Measurements from ENCODE around the gene CFAP410. TPM values are rescaled to one million over a fixed set of nuclear protein-coding genes. Genes with fewer than 3 reads are reported as not detected.

Gene CFAP410
- total and polyA plus RNA-seq, 5 donors: 13.2 to 19.8 (median 16.8) TPM

DNA sequence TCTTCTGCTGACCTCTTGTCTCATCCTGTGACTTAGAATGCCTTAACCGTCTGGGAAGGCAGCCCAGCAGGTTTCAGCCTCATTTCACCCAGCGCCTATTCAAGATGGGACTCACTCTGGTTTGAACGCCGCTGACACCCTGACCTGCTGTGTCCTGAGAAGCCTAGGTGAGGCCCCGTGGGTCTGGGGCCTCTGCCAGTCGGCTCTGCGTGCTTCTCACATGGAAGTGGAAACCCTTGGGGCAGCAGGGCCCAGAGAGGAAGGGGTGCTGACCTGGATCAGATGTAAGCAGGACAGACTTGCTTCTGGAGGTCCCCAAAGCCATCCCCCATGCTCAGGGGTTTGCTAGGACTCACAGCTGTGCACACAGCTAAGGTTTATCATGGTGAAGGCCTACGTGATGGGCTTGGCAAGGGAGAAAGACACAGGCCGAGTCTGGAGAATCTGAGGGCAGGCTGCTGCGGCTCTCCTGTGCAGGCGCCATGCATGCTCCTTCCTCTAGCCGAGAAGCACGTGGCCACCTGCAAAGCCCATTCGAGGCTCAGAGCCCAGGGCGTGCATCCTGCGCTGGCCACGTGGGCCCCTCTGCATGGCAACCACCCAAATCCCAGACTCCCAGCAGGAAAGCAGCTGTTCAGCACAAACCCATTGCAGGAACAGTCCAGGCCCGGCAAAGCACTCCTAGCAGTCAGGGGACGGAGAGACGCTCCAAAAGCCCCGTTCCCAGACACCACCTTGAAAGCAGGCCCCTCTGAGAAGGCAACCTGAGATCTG, 18.1 kb upstream of the CFAP410 start:
- peak in 2 of 3 donors; percentile 21 to 28 for DNase-seq

DNA sequence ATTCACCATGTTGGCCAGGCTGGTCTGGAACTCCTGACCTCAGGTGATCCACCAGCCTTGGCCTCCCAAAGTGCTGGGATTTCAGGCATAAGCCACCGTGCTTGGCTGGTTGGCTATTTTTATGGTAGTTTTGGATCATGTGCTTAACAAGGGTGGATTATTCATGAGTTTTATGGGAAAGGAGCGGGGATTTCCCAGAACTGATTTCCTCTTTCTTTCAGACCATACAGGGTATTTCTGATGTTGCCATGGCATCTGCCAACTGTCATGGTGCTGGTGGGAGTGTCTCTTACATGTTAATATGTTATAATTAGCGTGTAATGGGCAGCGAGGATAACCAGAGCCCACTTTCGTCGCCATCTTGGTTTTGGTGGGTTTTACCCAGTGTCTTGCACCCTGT, 17.4 kb upstream of the CFAP410 start:
- H3K9me3 ChIP-seq (ENCODE audit: control insufficient read depth, low read length): no peaks in the 10 kb centered on the region
- no peaks in the 10 kb centered on the region for H3K27me3 ChIP-seq (ENCODE audit: control insufficient read depth, insufficient read depth)
- intact Hi-C loops (cut with DNase I): no loop called here
- H3K4me3 ChIP-seq (ENCODE audit: low read length): no peak overlapping the region
- DNase-seq: peak in 2 of 3 donors; percentile 7 to 19
- 88% methylated on average over 6 of the region's 6 CpGs for WGBS
- H3K27ac ChIP-seq (ENCODE audit: low read length): no peak overlapping the region
- no peak for ATAC-seq
- no peaks in the 10 kb centered on the region for H3K4me1 ChIP-seq (ENCODE audit: control insufficient read depth, insufficient read depth, low read length)

More for the DNA sequence above, 18.1 kb upstream of the CFAP410 start:
- intact Hi-C loops (cut with DNase I): no loop called here
- no peaks in the 10 kb centered on the region for H3K9me3 ChIP-seq (ENCODE audit: control insufficient read depth, low read length)
- H3K27me3 ChIP-seq (ENCODE audit: control insufficient read depth, insufficient read depth): no peaks in the 10 kb centered on the region
- ATAC-seq: no peak
- no peak overlapping the region for H3K4me3 ChIP-seq (ENCODE audit: low read length)
- no peaks in the 10 kb centered on the region for H3K4me1 ChIP-seq (ENCODE audit: control insufficient read depth, insufficient read depth, low read length)
- H3K27ac ChIP-seq (ENCODE audit: low read length): no peak overlapping the region
- 77% methylated on average over 21 of the region's 21 CpGs for WGBS

DNA sequence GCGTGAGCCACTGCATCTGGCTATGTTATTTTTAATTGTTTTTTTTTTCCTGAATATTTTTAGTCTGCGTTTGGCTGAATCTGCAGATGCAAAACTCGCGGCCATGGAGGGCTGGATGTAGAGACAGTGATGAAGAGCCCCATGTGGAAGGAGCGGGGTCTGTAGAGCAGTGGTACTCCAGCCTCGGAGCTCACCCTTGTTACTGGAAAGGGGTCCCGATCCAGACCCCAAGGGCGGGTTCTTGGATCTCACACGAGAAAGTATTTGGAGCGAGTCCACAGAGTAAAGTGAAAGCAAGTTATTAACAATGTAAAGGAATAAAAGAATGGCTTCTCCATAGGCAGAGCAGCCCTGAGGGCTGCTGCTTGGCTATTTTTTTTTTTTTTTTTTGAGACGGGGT, 17.0 kb upstream of the CFAP410 start:
- Histone ChIP-seq H3K27me3 (ENCODE audit: control insufficient read depth, insufficient read depth) (no peaks in the 10 kb centered on the region), H3K4me1 (ENCODE audit: control insufficient read depth, insufficient read depth, low read length) (no peaks in the 10 kb centered on the region), H3K4me3 (ENCODE audit: low read length) (no peak overlapping the region), H3K9me3 (ENCODE audit: control insufficient read depth, low read length) (no peaks in the 10 kb centered on the region), H3K27ac (ENCODE audit: low read length) (no peak overlapping the region)
- 85% methylated on average over 11 of the region's 11 CpGs for WGBS
- intact Hi-C loops (cut with DNase I): no loop called here
- ATAC-seq (no peak), DNase-seq (peak in 1 of 3 donors; percentile 20)

DNA sequence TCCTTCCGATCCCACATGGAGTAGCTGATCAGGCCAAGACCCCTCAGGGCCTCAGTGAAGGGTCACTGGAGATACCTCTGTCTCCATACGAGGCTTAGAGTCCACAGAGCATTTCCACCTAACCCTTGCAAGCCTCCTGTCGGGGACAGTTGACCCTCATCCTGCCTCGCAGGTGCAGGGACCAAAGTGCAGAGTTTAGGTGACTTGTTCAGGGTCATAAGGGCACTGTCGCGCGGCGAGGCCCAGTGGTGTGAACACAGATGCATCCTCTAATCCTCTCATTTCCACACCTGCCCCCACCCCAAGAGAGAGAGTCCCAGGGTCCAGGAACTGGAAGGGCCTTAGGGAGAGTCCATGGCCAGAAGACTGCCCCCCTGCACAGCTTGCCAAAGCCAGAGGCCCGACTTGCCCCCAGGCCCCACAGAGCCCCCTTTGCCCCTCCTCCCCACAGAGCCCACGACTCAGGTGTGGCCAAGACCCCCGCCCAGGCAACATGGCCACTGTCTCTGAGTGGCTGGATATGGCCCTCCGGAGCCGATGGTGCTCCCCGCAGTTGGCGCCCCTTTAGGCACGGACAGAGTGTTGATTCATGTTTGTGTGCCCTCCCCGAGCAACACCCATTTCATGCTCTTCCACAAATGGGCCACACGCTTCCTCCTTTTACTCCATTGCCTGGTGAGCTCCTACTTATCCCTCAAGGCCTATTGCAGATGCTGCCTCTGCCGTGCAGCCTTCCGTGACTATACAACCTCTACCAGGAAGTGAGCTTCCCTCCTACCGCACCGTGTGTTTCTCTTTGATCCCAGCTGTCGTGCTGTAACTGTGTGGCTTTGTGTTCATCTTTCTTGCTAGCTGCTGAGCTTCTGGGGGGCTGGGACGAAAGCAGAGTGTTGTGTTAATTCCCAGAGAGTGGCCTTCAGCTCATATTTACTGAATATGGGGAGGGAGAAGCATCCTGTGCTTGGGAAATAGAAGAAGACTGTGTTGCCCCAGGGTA, 15.9 kb upstream of the CFAP410 start:
- intact Hi-C loops (cut with DNase I): no loop called here
- Histone ChIP-seq H3K9me3 (ENCODE audit: control insufficient read depth, low read length) (no peaks in the 10 kb centered on the region), H3K4me1 (ENCODE audit: control insufficient read depth, insufficient read depth, low read length) (no peaks in the 10 kb centered on the region), H3K4me3 (ENCODE audit: low read length) (no peak overlapping the region), H3K27me3 (ENCODE audit: control insufficient read depth, insufficient read depth) (no peaks in the 10 kb centered on the region), H3K27ac (ENCODE audit: low read length) (no peak overlapping the region)
- 76% methylated on average over 24 of the region's 24 CpGs for WGBS
- DNase-seq (peak in 2 of 3 donors; percentile 18 to 24), ATAC-seq (no peak)

DNA sequence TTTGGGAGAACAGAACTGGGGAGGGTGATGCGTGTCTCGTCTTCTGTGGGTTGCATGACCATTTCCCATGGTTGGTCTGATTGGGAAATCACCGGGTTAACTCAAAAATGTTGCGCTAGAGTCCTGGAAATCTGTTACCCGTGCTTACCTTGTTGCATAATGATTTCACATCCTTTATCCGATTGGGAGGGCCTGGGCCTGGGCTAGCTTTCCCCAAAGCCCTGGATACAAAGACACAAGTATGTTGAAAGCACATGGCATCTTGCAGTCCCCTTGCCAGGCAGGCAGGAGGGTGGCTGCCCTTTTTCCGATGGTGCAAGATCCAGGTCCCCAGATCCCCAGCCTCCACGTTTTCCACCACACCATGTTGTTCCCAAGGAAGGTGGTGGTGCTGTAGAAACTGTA, 14.8 kb upstream of the CFAP410 start:
- no peaks in the 10 kb centered on the region for H3K9me3 ChIP-seq (ENCODE audit: control insufficient read depth, low read length)
- WGBS: 60% methylated on average over 8 of the region's 8 CpGs
- ATAC-seq (peak in 1 of 2 donors; percentile 23), DNase-seq (peak in 2 of 3 donors; percentile 46 to 59)
- no peaks in the 10 kb centered on the region for H3K4me1 ChIP-seq (ENCODE audit: control insufficient read depth, insufficient read depth, low read length)
- H3K4me3 ChIP-seq (ENCODE audit: low read length): no peak overlapping the region
- no peaks in the 10 kb centered on the region for H3K27me3 ChIP-seq (ENCODE audit: control insufficient read depth, insufficient read depth)
- H3K27ac ChIP-seq (ENCODE audit: low read length): no peak overlapping the region
- intact Hi-C loops (cut with DNase I): no loop called here

DNA sequence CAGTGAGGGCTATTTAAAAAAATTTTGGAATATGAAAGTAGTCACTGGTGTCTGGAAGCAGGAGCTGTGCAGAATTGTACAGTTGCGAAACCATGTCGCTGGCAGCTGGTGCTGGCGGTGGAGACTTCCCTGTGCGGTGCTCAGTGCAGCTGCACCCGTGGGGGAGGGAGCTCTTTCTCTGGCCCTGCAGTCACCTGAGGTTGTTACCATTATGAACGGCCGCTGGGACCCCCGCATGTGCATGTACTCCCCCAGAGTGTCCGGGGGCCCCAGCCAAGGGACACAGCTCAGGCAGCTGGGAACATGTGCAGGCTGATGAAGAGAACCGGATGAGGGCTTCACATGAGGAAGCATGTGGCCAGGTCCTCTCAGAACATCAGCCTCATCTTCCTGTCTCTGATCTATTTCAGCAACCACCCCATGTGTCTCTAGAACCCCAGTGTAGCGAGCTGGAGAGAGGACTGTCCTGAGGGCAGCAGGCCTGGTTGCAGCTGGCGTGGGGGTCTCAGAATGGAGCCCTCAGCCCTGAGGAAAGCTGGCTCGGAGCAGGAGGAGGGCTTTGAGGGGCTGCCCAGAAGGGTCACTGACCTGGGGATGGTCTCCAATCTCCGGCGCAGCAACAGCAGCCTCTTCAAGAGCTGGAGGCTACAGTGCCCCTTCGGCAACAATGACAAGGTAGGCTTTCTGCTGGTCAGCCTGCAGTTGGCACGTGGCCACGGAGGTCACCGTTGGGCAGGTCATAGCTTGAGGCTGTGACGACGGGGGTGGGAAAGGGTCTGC, 14.2 kb upstream of the CFAP410 start, which contains the start of gene TRPM2:
Gene TRPM2, plus strand, starts transcription at position 431 of the 780 bp plus-strand sequence. Its CDS starts 80 bp downstream, at position 511.
- Histone ChIP-seq H3K27ac (ENCODE audit: low read length) (no peak within 1 kb of the TSS), H3K9me3 (ENCODE audit: control insufficient read depth, low read length) (no peaks in the 10 kb centered on the region), H3K4me1 (ENCODE audit: control insufficient read depth, insufficient read depth, low read length) (no peaks in the 10 kb centered on the region), H3K4me3 (ENCODE audit: low read length) (no peak within 1 kb of the TSS), H3K27me3 (ENCODE audit: control insufficient read depth, insufficient read depth) (no peaks in the 10 kb centered on the region)
- WGBS: 62% methylated on average over 21 of the region's 21 CpGs
- intact Hi-C loops (cut with DNase I): no loop called here
- peak; percentile 63 to 71 for ATAC-seq
- peak; percentile 72 to 85 (median 76) for DNase-seq

DNA sequence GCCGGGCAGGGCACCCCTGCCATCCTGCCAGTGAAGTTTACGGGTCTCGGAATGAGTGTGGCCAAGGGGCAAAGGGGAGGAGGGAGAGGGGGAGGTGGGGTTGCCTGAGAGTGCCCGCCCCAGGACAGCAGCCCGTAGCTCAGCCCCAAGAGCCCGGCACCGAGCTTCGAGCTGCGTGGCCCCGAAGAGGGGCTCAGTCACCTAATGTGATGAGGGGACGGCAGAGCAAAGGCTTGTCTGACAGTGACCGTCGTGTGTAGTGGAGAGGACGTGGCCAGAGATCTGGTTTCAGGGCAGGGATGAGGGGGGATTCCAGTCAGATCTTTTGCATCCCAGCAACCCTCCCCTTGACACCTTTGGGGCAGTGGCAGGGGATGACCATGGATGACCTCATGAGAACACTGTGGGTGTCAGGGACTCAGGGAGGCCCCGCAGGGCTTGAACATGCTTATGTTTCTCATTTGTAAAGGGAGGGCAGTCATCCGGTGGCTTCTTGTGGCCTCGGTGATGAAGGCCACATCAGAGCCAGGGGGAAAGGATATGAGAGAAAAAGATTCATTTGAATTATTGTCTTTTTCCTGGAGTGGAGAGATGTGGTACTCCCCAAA, 13.2 kb upstream of the CFAP410 start:
- Histone ChIP-seq H3K9me3 (ENCODE audit: control insufficient read depth, low read length) (no peaks in the 10 kb centered on the region), H3K4me3 (ENCODE audit: low read length) (no peak overlapping the region), H3K27me3 (ENCODE audit: control insufficient read depth, insufficient read depth) (no peaks in the 10 kb centered on the region), H3K27ac (ENCODE audit: low read length) (no peak overlapping the region), H3K4me1 (ENCODE audit: control insufficient read depth, insufficient read depth, low read length) (no peaks in the 10 kb centered on the region)
- intact Hi-C loops (cut with DNase I): no loop called here
- 75% methylated on average over 17 of the region's 17 CpGs for WGBS
- ATAC-seq (no peak), DNase-seq (peak in 2 of 3 donors; percentile 14 to 21)

DNA sequence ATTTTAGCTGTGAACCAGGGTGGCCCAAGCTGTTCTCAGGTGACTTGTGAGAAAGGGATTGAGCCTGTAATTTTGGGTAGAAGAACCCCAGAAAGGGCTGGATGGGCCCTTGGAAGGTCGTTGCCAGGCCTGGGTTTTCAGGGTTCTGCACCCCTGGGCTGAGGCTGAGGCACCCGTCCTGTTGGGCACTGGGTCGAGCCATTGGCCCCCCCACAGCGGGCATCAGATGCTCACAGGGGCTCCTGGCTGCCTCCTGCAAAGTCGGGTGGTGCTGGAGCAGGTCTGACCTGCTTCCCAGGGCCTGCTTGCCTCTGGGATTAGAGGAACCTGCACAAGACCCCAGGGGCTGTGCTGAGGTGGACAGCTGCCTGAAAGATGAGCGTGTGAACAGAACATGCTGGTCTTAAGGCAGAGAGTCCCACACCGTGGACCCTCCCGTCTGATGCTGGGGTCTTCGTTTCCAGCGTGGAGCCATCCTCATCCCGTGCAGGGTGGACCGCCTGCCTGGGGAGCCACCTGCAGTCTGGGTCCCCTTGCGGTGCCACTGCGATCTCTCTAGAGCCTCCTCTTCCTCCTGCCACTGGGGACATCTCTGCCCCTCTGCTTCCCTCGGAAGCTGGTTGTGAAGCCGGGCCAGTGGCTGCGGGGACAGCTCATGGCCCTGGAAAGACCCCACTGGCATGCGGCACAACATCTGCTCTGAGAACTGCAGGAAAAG, 12.5 kb upstream of the CFAP410 start:
- ATAC-seq (no peak), DNase-seq (peak in 2 of 3 donors; percentile 42)
- Histone ChIP-seq H3K4me1 (ENCODE audit: control insufficient read depth, insufficient read depth, low read length) (no peaks in the 10 kb centered on the region), H3K27ac (ENCODE audit: low read length) (no peak overlapping the region), H3K4me3 (ENCODE audit: low read length) (no peak overlapping the region), H3K9me3 (ENCODE audit: control insufficient read depth, low read length) (no peaks in the 10 kb centered on the region), H3K27me3 (ENCODE audit: control insufficient read depth, insufficient read depth) (no peaks in the 10 kb centered on the region)
- intact Hi-C loops (cut with DNase I): no loop called here
- WGBS: 87% methylated on average over 18 of the region's 18 CpGs

DNA sequence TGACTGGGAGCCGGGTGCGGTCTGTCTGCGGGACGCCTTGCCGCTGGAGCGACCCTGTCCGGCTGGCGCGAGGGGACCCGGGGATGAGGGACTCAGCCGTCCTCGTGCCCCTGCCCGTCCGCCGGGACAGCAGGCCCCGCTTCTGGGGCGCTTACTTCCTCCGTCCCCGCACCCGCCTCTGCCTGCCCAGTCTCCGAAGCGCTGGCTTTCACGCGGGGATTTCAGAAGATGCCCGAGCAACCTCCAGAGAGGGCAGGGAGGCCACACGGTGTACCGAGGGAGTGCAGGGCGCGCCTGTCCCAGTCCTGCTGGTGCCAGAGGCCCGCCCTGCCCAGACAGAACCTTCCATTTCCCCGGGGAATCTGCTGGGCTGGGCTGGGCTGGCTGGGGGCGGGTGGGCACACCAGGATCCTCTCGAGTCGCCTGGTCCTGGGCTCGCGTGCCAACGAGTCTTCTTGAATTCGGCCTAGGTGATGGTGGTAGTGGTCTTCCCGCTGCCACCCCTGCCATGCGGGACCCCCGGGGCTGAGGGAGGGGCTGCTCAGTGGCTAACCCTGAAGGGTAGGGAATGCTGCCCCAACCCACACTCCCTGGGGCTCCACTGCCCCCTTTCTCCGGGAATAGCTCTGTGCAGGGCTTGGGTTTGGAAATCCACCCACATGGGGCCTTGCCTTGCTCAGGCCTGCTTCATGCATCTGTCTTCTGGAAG, 11.7 kb upstream of the CFAP410 start:
- Histone ChIP-seq H3K9me3 (ENCODE audit: control insufficient read depth, low read length) (no peaks in the 10 kb centered on the region), H3K27ac (ENCODE audit: low read length) (no peak overlapping the region), H3K27me3 (ENCODE audit: control insufficient read depth, insufficient read depth) (no peaks in the 10 kb centered on the region), H3K4me3 (ENCODE audit: low read length) (no peak overlapping the region), H3K4me1 (ENCODE audit: control insufficient read depth, insufficient read depth, low read length) (no peaks in the 10 kb centered on the region)
- 25% methylated on average over 42 of the region's 42 CpGs for WGBS
- ATAC-seq (no peak), DNase-seq (peak in 2 of 3 donors; percentile 49 to 55)
- intact Hi-C loops (cut with DNase I): no loop called here

All from right cardiac atrium (tissue), 5 donors.